ENCODE measurements around the gene CCIN. TPM values are rescaled to one million over a fixed set of nuclear protein-coding genes. Genes with fewer than 3 reads are reported as not detected.

The CCIN gene
- total RNA-seq, 1 donor from 2014 or later = 0.89 TPM

DNA sequence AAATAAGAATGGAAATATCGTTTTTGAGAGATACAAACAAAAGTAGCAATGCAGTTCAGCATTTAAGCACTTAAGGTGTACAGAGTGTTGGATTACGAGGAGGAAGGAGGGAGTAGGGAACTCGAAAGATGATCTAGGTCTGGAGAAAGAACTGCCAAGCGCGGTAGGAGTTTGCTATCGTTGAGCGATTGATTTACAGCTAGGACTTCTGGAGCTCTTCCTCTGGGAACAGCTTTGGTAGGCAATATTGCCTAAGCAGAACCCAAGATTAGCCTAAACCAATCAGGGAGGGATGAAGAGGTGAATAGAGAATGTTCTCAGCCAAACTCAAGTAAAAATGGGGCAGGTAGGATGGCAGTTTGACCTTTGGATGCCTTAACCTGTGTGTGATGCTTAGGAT is 22.5 kb downstream of the CCIN start:
- DNase-seq = no peak

DNA sequence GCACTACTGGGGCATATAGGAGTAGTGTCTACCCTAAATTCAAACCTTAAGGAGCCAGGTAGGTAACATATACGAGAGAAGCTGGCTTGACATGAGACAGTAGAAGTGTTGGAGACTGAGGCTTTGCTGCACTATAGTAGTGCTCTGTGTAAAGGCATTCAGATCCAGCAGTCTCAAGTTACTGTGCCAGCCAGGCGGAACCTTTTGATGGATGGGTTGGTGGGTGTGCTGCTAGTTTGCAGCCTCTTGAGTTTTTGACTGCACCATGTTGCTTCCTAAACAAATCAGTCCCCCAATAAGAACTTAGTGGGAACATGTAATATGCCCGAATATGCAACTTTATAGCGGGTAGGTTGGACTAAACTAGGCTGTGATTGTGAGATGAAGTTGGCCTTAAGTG is 23.0 kb downstream of the CCIN start:
- no peak for DNase-seq

DNA sequence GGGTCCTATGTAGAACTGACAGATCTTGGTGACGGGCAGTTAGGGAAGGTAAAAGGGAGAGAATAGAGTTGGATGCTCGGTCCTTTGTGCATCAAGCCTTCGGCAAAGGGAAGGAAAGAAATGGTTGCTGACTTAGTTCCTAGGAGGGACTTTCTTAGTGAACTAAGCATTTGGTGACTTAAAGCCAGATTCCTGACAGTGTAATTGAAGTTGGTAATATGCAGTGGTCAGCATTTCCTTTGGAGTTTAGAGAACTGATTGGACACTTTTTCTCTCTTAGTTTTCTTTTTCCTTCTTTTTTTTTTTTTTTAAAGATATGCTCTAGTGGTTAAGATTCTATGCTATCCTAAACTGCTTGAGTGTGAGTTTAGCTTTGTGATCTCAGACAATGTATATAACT is 23.8 kb downstream of the CCIN start:
- DNase-seq = no peak

DNA sequence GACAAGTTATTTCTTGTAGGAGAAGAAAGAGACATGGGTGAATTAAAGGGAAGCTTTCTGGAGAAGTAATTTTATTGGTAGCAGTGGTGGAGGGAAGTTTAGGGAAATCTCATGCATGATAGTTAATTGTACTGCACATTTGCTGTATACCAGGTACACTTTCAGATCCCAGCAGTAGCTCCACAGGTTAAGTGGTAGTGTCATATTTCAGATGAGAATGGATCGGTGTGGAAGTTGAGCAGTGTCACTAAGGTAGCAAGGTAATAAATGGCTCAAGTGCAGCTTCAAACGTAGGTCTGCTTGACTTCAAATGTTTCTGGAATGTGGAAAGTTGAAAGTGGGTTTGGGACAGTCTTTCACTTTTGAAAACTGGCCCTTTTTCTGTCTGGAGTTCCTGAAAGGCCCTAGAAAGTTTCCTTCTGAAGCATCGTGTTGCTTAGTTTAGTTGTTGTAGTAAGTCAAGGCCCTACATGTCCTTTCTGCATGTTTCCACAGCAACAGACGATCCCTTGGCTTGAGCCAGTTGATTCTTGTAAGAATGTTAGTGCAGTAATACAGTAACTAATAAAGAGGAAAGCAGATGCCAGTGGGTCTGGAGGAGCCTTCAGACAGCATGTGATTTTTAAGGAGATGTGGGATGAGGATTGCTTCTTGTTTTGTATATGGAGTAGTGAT is 25.3 kb downstream of the CCIN start:
- DNase-seq = no peak

DNA sequence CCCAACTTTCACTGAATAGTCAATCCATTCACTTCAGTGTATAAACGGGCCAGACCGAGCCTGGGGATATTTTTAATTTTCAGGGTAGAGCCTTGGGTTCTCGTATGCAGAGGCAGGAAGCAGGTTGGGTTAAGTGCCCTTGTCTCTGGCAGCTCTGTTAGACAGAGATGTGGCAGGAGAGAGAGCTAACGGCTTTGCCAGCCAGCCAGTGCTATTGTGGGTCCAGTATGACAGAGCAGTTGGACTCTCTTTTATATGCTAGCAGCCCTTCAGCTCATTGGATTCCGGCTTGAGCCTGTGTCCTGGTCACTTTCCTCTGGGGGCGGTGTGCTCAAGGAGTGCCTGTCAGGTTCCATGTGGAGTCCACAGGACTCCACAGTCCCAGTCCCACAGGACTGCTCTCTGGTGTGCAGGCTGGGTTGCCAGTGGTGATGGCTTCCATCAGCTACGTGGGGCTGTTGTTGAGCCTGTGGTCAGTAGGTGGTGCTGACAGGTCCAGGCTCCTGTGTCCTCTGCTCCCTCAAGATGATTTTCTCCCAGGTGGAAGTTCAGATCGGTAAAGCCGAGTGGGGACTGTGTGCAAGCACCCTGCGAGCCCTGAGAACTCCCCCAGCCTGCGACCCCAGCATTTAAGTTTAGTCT is 35.8 kb downstream of the CCIN start:
- DNase-seq = no peak

DNA sequence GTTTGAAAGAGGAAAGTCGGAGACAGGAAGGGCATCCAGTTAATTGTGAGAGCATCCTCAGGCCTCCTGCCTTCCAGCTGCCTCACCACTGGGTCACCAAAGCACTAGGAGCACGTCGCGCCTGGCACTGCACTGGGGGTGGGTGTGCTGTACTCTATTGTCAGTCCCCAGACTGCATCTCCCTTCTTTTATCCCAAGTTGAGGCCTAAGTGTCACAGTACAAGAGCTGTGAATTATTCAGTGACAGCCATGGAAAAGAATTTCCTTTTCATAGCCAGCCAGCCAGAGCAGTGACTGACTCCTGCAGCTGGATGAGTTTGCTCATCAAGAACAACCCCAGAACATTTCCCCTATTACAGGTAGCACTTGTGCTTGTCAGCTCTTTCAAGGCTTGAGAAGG is 37.8 kb downstream of the CCIN start:
- no peak for DNase-seq

DNA sequence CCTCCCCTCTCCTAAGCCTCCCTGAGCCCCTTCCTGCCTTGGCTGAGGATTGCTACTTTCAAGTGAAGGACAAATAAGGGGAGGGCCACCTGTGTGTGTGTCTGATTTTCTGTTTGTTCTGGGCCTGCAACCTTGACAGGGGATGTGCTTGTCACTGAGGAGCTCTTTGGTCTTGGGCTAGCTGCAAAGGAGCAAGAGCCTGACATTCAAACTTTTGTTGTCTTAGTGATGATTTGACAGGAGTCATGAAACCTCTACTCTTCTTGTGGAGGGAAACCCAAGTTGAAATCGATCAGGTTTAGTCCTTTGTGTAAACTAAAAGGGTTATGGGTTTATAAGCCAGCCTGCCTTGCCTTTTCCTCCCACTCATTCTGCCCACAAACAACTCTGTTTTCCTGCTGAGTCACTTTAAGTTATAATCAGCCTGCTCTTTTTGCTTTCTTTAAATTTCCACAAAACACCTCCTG is 38.4 kb downstream of the CCIN start:
- DNase-seq = no peak

DNA sequence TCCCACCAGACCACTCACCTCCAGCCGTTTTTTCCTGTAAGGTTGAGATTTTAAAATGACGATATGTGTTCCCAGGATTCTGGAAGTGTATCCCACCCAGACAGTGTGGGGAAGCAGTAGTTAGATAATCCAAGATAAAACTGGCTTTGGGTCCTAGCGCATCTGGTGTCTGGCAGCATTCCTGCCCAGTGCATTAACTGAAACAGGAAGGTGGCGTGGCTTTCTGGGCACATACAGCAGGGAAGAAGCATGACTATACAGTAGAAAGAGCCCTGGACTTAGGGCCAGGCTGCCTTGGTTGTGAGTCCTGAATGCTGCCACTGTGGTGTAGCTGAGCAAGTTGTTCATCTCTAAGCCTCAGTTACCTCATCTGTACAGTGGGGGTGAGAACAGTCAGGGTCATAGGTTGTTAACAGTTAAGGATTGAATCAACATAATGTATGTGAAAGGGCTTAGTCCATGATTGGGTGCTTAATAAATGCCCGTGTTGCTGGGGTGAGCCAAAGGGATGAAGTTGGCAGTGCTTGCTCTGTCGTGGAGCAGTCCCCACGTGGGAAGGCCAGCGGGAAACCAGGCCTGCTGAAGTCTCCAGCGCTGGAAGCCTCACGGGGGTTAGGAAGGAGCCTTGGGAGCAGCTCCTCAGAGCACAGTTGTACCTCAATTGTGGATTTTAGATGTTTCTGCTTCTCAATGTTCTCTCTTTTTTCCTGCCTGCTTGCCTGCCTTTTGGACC is 39.5 kb downstream of the CCIN start:
- DNase-seq = no peak

DNA sequence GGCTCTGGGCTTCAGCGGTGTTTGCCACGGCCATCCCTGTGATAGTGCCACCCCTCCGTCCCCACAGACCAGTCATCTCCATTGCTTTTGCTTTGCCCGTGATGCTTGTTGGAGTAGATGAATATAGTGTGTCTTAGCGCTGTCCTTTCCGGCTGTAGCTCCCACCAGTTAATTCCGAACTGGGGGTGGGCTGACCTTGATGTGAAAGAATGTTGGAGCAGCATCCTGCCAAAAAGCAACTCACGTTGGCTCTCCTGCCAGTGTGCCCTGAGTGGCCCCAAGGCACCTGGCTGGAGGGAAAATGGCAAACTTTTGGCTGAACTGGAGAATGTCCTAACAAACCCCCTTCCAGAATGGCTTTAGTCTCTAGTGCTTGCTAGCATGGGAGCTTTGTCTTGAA is 41.5 kb downstream of the CCIN start:
- DNase-seq = no peak

DNA sequence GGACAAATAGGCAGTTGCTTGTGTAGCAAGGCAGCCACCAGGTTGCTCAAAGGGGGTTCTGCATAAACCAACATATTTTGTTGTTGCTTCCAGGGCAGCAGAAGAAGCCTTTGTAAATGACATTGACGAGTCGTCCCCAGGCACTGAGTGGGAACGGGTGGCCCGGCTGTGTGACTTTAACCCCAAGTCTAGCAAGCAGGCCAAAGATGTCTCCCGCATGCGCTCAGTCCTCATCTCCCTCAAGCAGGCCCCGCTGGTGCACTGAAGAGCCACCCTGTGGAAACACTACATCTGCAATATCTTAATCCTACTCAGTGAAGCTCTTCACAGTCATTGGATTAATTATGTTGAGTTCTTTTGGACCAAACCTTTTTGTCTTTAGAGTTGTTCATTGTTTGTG is 42.3 kb downstream of the CCIN start:
- no peak for DNase-seq

DNA sequence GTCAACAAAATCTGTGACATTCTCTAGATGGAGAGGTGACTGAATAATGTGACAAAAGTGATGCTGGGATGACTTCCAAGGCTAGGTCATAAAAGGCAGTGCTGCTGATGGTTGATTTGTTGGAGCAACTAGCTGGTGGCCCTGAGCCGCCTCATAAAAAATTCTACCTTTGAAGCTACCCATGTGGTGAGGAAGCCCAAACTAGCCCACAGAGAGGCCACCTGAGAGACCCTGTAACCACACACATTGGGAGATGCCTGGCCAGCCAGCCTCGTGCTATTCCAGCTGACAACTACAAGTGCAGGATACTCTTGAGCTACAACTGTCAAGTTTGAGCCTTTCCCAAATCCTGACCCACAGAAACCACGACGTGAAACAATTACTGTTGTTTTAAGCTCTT is 44.2 kb downstream of the CCIN start:
- no peak for DNase-seq

DNA sequence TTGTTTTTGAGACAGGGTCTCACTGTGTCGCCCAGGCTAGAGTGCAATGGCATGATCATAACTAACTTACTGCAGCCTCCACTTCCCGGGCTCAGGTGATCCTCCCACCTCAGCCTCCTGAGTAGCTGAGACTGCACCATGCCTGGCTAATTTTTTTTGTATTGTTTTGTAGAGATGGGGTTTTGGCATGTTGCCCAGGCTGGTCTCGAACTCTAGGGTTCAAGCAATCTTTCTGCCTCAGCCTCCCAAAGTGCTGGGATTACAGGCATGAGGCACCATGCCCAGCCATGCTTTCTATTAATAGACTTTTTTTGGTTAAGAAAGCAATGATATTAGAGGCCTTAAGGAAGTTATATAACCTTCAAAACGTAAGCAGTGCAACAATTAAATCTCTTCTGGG is 44.8 kb downstream of the CCIN start:
- no peak for DNase-seq

DNA sequence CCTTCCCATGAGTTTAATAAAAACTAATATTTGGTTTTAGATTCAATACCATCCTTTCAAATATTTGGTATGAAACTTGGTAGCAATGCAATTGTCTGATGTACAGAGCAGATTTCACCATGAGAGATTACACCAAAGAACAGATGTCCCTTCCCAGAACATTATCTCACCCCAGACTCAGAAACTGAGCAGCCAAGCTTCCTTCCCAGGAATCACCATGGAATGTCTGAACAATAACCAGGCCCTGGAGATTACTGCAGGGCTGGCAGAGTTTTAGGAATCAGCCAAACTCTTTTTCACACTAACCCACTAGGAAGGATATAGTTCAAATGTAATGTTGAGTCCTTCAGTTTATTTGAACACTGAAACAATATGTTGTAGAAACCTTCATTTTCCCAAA is 45.4 kb downstream of the CCIN start:
- DNase-seq = no peak

DNA sequence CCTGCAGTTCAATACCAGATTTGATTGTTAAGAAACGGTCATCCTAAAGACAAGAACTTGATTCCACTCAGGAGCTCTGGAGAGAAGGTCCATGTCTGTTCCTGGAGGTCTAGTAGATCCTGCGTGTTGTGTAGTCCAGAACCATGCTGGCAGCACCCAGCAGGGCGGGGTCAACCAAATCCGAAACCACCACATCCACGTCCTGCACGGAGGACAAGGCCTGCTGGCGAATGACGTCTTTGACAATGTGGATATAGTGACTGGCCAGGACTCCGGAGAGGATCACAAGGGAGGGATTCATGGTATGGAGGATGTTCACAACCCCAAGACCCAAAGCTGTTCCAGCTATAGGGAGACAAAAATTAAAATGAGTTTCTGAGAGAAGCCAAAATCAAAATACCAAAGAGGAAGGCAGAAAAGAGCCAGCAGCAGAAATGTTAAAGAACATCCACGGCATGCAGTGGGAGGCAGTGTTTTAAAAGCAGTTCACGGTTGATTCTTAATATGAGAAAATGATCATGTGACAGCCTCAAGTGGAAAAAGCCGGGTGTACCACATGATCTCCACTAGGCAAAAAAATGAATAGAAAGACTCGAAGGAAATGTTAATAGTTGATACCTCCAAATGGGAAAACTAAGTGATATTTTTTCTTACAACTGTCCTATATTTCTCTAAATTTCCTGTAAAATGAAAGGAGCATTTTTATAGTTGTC is 48.2 kb downstream of the CCIN start:
- DNase-seq = no peak

DNA sequence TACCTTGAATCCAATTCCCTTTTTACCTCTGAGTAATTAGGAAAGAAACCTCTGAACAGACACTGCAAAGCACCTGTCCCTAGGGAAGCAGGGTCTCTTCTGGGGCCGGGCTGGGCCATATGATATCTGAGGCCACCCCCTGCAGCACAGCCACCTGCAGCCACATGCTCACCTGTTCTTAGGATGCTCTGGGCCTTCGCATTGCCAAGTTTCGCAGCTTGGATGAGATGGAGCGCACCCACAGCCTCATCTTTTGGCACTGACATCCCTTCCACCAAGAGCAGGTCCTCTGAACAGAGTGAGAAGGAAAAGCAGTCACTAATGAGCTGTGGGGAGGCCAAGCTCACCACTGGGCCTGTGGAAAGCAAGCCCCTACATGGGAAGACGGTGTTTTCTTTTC is 48.8 kb downstream of the CCIN start:
- no peak for DNase-seq

DNA sequence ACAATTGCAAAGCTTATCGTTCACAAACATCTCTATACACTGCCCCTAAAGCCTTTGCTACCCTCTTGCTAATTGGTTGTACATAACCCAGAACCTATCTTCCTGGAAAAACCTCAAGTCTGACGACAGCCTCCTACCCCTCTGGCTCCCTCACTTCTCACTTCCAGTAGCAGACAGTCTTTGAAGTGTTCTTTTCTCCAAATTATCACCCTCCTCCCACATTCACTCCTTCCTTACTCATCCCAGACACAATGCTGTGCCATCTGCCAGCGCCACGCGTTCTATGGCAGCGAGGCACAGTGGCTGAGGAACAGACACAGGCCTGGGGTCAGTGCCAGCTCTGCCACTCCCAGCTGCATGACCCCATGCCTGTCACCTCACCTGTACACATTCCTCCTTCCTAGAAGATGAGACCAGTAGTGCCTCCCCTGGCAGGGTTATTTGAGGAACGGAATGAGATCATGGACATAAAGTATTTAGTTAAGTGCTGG is 49.3 kb downstream of the CCIN start:
- no peak for DNase-seq

Other genes with a start within 250 kb of the CCIN start
- gene OR2S2, start 211.2 kb upstream of the CCIN start, total RNA-seq = not detected
- 50.8 TPM for gene RECK, start 132.5 kb upstream of the CCIN start, total RNA-seq
- gene GLIPR2, start 32.7 kb upstream of the CCIN start, total RNA-seq = 28.6 TPM
- gene CLTA, start 21.5 kb downstream of the CCIN start, total RNA-seq = 110 TPM
- 15.3 TPM for gene GNE, start 89.1 kb downstream of the CCIN start, total RNA-seq
- gene RNF38, start 230.9 kb downstream of the CCIN start, total RNA-seq = 16.1 TPM